Hepatocyte (in vitro differentiated cells): ENCODE measurements around the gene STOM. TPM values are rescaled to one million over a fixed set of nuclear protein-coding genes. Genes with fewer than 3 reads are reported as not detected.

Source experiments
- DNase-seq: peaks from one replicate; pipeline ENCODE4 v3.0.0-alpha.2; 2016; ENCODE audit warnings: low spot score
- H2AFZ ChIP-seq: fragments of 200-600 bp; sonication (generic); 2 replicates; pipeline ENCODE4 v1.6.0; 2016; ENCODE audit warnings: antibody characterized with exemption, mild to moderate bottlenecking
- H3K27ac ChIP-seq: fragments of 200-600 bp; sonication (generic); 2 replicates; pipeline ENCODE4 v1.5.1; 2016; ENCODE audit warnings: mild to moderate bottlenecking
- H3K27me3 ChIP-seq: fragments of 200-600 bp; sonication (generic); 2 replicates; pipeline ENCODE4 v1.6.1; 2016
- H3K36me3 ChIP-seq: fragments of 200-600 bp; sonication (generic); replicated peaks from 2 replicates; pipeline ENCODE4 v1.5.1; 2016; ENCODE audit warnings: low read depth; ENCODE audit not compliant: insufficient read depth
- H3K4me1 ChIP-seq: fragments of 200-600 bp; sonication (generic); 2 replicates; pipeline ENCODE4 v1.5.1; 2016; ENCODE audit warnings: mild to moderate bottlenecking, moderate library complexity; ENCODE audit not compliant: insufficient read depth
- H3K4me2 ChIP-seq: fragments of 200-600 bp; sonication (generic); 2 replicates; pipeline ENCODE4 v1.6.0; 2016
- H3K4me3 ChIP-seq: fragments of 200-600 bp; sonication (generic); 2 replicates; pipeline ENCODE4 v1.5.1; 2016; ENCODE audit warnings: mild to moderate bottlenecking
- H3K79me2 ChIP-seq: fragments of 200-600 bp; sonication (generic); 2 replicates; pipeline ENCODE4 v1.6.0; 2017; ENCODE audit warnings: mild to moderate bottlenecking
- H3K9me2 ChIP-seq: fragments of 200-600 bp; sonication (generic); replicated peaks from 2 replicates; pipeline ENCODE4 v1.6.0; 2017; ENCODE audit warnings: mild to moderate bottlenecking; ENCODE audit not compliant: insufficient read depth
- H3K9me3 ChIP-seq: fragments of 200-600 bp; sonication (generic); 2 replicates; pipeline ENCODE4 v1.5.1; 2016; ENCODE audit warnings: low read depth, mild to moderate bottlenecking
- H4K20me1 ChIP-seq: fragments of 200-600 bp; sonication (generic); 2 replicates; pipeline ENCODE4 v1.6.0; 2016; ENCODE audit warnings: mild to moderate bottlenecking; ENCODE audit not compliant: insufficient read depth, poor library complexity, severe bottlenecking
- CTCF ChIP-seq: fragments of 200-600 bp; sonication (generic); IDR thresholded peaks from 2 replicates; pipeline ENCODE4 v1.5.1; 2016; ENCODE audit warnings: antibody characterized with exemption, mild to moderate bottlenecking; ENCODE audit not compliant: poor library complexity
- EZH2 ChIP-seq: fragments of 200-600 bp; sonication (generic); IDR thresholded peaks from 2 replicates; pipeline ENCODE4 v1.6.1; 2016; ENCODE audit warnings: antibody characterized with exemption, mild to moderate bottlenecking, borderline replicate concordance
- EZH2phosphoT487 ChIP-seq: fragments of 200-600 bp; sonication (generic); IDR thresholded peaks from one replicate; pipeline ENCODE4 v1.6.1; 2018; ENCODE audit warnings: antibody characterized with exemption, mild to moderate bottlenecking, low read depth, moderate library complexity; ENCODE audit not compliant: unreplicated experiment, severe bottlenecking
- WGBS: methylation state at CpG from one replicate; pipeline ENCODE4 v1.1.6; 2016; ENCODE audit warnings: low lambda C conversion rate; ENCODE audit errors: missing lambda C conversion rate; 5-methylcytosine and 5-hydroxymethylcytosine counted together
- polyA plus RNA-seq: library from polyadenylated mRNA; unstranded; fragments of >200 nt; fragmentation: Nextera tagmentation; extraction: Ambion mirVana; gene quantifications from 2 replicates; pipeline ENCODE4 v1.2.1, GENCODE V29; 2016
- total RNA-seq: library from RNA; depleted of rRNA; stranded (reverse); fragments of >200 nt; gene quantifications from 2 replicates; pipeline ENCODE4 v1.2.3, GENCODE V29; 2014

The STOM gene
- total and polyA plus RNA-seq, 2 experiments from 2014 or later, result 85.5 to 130 TPM

- 84% methylated on average over 4 of the region's 5 CpGs for WGBS
- no peak overlapping the region for H3K27ac ChIP-seq
- no peaks in the 10 kb centered on the region for H3K9me2 ChIP-seq
- H3K79me2 ChIP-seq, result peaks cover 23% of the 10 kb centered on the region
- H3K36me3 ChIP-seq, result no peaks in the 10 kb centered on the region
- H4K20me1 ChIP-seq, result no peaks in the 10 kb centered on the region
- TF ChIP-seq CTCF (no peak), EZH2 (no peak), EZH2phosphoT487 (no peak)
- no peaks in the 10 kb centered on the region for H3K9me3 ChIP-seq
- no peak for DNase-seq
- H3K27me3 ChIP-seq, result no peaks in the 10 kb centered on the region
- H2AFZ ChIP-seq, result no peak overlapping the region
- no peak overlapping the region for H3K4me2 ChIP-seq
- peaks cover 31% of the 10 kb centered on the region for H3K4me1 ChIP-seq
- H3K4me3 ChIP-seq, result no peak overlapping the region
Measured at GRCh38 chr9:121295662-121296191, 74.3 kb downstream of the STOM start.

GRCh38 chr9:121294866-121295661 lies 75.0 kb downstream of the STOM start:
- Histone ChIP-seq H3K4me1 (peaks cover 26% of the 10 kb centered on the region), H3K27me3 (no peaks in the 10 kb centered on the region), H3K4me2 (no peak overlapping the region), H2AFZ (no peak overlapping the region), H3K79me2 (peaks cover 20% of the 10 kb centered on the region), H4K20me1 (no peaks in the 10 kb centered on the region), H3K27ac (no peak overlapping the region), H3K4me3 (no peak overlapping the region), H3K36me3 (no peaks in the 10 kb centered on the region), H3K9me2 (no peaks in the 10 kb centered on the region), H3K9me3 (no peaks in the 10 kb centered on the region)
- 92% methylated on average over 13 of the region's 13 CpGs for WGBS
- TF ChIP-seq EZH2phosphoT487 (no peak), CTCF (no peak), EZH2 (no peak)
- no peak for DNase-seq

GRCh38 chr9:121294151-121294743 lies 75.8 kb downstream of the STOM start:
- H3K4me2 ChIP-seq, result no peak overlapping the region
- no peak overlapping the region for H2AFZ ChIP-seq
- no peaks in the 10 kb centered on the region for H3K9me3 ChIP-seq
- no peaks in the 10 kb centered on the region for H3K36me3 ChIP-seq
- H3K79me2 ChIP-seq, result peaks cover 20% of the 10 kb centered on the region
- no peaks in the 10 kb centered on the region for H4K20me1 ChIP-seq
- H3K4me3 ChIP-seq, result no peak overlapping the region
- peaks cover 30% of the 10 kb centered on the region for H3K4me1 ChIP-seq
- no peaks in the 10 kb centered on the region for H3K9me2 ChIP-seq
- no peak overlapping the region for H3K27ac ChIP-seq
- DNase-seq, result no peak
- H3K27me3 ChIP-seq, result no peaks in the 10 kb centered on the region
- no peak for TF ChIP-seq EZH2phosphoT487
- TF ChIP-seq EZH2, result no peak
- TF ChIP-seq CTCF, result no peak
- WGBS, result 96% methylated on average over 6 of the region's 6 CpGs
